Suprapubic skin (tissue), 4 donors: ENCODE data around the gene PDXP. TPM values are rescaled to one million over a fixed set of nuclear protein-coding genes. Genes with fewer than 3 reads are reported as not detected.
"Not testable (repeated sequence)": the region's sequence is repeated elsewhere in the genome, so short reads cannot be mapped to it uniquely, and the experiment has no call there.

Source experiments
- DNase-seq, 2 donors: peaks; one replicate each; pipeline ENCODE4 v3.0.0-alpha.2; 2019; ENCODE audit warnings: low spot score in 2 of 2
- H3K27ac ChIP-seq: fragments of 200-600 bp; sonication (generic); one replicate; pipeline ENCODE4 v1.5.1; 2019
- H3K27me3 ChIP-seq: fragments of 200-600 bp; sonication (generic); one replicate; pipeline ENCODE4 v1.5.1; 2019
- H3K36me3 ChIP-seq: fragments of 200-600 bp; sonication (generic); one replicate; pipeline ENCODE4 v1.5.1; 2019
- H3K4me1 ChIP-seq: fragments of 200-600 bp; sonication (generic); one replicate; pipeline ENCODE4 v1.5.1; 2019
- H3K4me3 ChIP-seq: fragments of 200-600 bp; sonication (generic); one replicate; pipeline ENCODE4 v1.5.1; 2019; ENCODE audit warnings: mild to moderate bottlenecking
- H3K9me3 ChIP-seq: fragments of 200-600 bp; sonication (generic); one replicate; pipeline ENCODE4 v1.5.1; 2019
- EP300 ChIP-seq: sonication (generic); formaldehyde crosslinking; IDR thresholded peaks from one replicate; pipeline ENCODE4 v1.6.1; 2017; ENCODE audit warnings: antibody characterized with exemption
- POLR2A ChIP-seq, 2 donors: fragments of 450-650 bp; IDR thresholded peaks; one replicate each; pipeline ENCODE4 v1.6.1; 2017; ENCODE audit warnings: antibody characterized with exemption in 2 of 2, mild to moderate bottlenecking in 2 of 2, moderate library complexity in 2 of 2
- POLR2AphosphoS5 ChIP-seq, 3 donors: sonication (generic); formaldehyde crosslinking; IDR thresholded peaks; one replicate each; pipeline ENCODE4 v1.6.1; 2017; ENCODE audit warnings: antibody characterized with exemption in 3 of 3
- WGBS: methylation state at CpG from one replicate; pipeline ENCODE4 v1.1.5; 2018; 5-methylcytosine and 5-hydroxymethylcytosine counted together
- total RNA-seq, 4 donors: library from RNA; depleted of rRNA; stranded (reverse); fragments of >200 nt; gene quantifications; one replicate each; pipeline ENCODE4 v1.1.0, GENCODE V29; 2016
- TF ChIP-seq, protein P1 (sequence below), 2 donors: fragments of 200-600 bp in 1 of 2; fragments of 450-650 bp in 1 of 2; sonication (generic) in 1 of 2; IDR thresholded peaks; one replicate each; pipeline ENCODE4 v1.5.1; 2016 to 2019; ENCODE audit warnings: antibody characterized with exemption in 2 of 2, mild to moderate bottlenecking in 1 of 2, moderate library complexity in 1 of 2

The PDXP gene
- total RNA-seq, 4 donors from 2014 or later, result 4.2 to 6.1 (median 4.9) TPM

DNA sequence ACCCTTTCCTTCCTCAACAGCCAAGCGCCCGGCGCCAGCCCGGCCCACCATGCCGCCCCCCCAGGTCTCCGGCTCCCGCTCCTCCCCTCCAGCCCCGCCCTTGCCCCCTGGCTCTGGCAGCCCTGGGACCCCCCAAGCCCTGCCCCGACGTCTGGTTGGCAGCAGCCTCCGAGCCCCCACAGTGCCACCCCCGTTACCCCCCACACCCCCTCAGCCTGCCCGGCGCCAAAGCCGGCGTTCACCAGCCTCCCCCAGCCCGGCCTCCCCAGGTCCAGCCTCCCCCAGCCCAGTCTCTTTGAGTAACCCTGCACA, 3.3 kb upstream of the PDXP start:
- Histone ChIP-seq H3K9me3 (no peaks in the 10 kb centered on the region), H3K4me3 (no peak overlapping the region), H3K36me3 (peaks cover 45% of the 10 kb centered on the region), H3K27ac (no peak overlapping the region), H3K27me3 (no peaks in the 10 kb centered on the region), H3K4me1 (peaks cover 21% of the 10 kb centered on the region)
- 83% methylated on average over 17 of the region's 17 CpGs for WGBS
- TF ChIP-seq POLR2A (IDR thresholded peaks at IDR 0.05), result no peak
- TF ChIP-seq, protein P1, sequence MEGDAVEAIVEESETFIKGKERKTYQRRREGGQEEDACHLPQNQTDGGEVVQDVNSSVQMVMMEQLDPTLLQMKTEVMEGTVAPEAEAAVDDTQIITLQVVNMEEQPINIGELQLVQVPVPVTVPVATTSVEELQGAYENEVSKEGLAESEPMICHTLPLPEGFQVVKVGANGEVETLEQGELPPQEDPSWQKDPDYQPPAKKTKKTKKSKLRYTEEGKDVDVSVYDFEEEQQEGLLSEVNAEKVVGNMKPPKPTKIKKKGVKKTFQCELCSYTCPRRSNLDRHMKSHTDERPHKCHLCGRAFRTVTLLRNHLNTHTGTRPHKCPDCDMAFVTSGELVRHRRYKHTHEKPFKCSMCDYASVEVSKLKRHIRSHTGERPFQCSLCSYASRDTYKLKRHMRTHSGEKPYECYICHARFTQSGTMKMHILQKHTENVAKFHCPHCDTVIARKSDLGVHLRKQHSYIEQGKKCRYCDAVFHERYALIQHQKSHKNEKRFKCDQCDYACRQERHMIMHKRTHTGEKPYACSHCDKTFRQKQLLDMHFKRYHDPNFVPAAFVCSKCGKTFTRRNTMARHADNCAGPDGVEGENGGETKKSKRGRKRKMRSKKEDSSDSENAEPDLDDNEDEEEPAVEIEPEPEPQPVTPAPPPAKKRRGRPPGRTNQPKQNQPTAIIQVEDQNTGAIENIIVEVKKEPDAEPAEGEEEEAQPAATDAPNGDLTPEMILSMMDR (IDR thresholded peaks at IDR 0.05), result no peak
- TF ChIP-seq POLR2AphosphoS5 (IDR thresholded peaks at IDR 0.05), result no peak
- TF ChIP-seq EP300, result no peak
- DNase-seq, result no peak

DNA sequence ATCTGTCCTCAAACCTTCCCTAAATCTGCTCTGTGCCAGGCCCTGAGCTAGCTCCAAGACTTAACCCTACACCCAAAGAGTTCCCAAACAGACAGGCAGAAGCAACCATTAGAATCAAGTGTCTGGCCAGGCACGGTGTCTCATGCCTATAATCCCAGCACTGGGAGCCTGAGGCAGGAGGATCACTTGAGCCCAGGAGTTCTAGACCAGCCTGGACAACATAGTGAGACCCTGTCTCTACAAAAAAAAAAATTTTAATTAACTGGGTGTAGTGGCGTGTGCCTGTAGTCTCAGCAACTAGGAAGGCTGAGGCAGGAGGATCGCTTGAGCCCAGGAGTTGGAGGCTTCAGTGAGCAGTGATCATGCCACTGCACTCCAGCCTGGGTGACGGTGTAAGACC, 1.9 kb upstream of the PDXP start:
- not testable (repeated sequence) for H3K9me3 ChIP-seq, H3K27me3 ChIP-seq, DNase-seq, H3K4me3 ChIP-seq, H3K27ac ChIP-seq
- H3K36me3 ChIP-seq, result peaks cover 31% of the 10 kb centered on the region
- 89% methylated on average over 4 of the region's 4 CpGs for WGBS
- H3K4me1 ChIP-seq, result peaks cover 35% of the 10 kb centered on the region

DNA sequence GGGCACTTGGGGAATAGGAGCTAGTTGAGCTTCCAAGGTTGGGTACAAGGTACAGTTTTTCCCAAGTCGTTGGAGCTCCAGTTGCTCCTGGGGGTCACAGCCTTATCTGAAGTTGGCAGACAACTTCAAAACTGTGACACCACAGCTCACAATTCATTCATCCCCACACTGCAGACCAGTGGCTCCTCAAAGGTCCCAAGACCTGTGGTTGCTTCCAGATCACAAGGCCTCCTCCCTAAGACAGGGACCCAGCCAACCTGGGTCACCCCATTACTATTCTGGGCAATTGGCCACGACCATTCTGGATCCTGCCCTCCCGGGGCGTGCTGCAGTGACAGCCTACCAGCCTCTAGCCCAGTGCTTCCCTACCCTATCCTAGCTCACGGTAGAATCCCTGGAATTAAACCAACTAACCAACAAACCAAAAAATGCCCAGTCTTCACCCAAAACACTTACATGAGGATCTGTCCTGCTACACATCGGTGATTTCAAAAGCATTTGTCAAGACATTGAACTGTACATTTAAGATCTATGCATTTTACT, 862 bp upstream of the PDXP start:
- Histone ChIP-seq H3K4me3 (peak overlapping the region; percentile 63), H3K9me3 (no peaks in the 10 kb centered on the region), H3K4me1 (peaks cover 36% of the 10 kb centered on the region), H3K27me3 (no peaks in the 10 kb centered on the region), H3K27ac (peak overlapping the region; percentile 36), H3K36me3 (peaks cover 21% of the 10 kb centered on the region)
- DNase-seq, result no peak
- TF ChIP-seq, protein P1 (IDR thresholded peaks at IDR 0.05), result no peak
- no peak for TF ChIP-seq POLR2A (IDR thresholded peaks at IDR 0.05)
- no peak for TF ChIP-seq POLR2AphosphoS5 (IDR thresholded peaks at IDR 0.05)
- no peak for TF ChIP-seq EP300
- 7% methylated on average over 5 of the region's 6 CpGs for WGBS

DNA sequence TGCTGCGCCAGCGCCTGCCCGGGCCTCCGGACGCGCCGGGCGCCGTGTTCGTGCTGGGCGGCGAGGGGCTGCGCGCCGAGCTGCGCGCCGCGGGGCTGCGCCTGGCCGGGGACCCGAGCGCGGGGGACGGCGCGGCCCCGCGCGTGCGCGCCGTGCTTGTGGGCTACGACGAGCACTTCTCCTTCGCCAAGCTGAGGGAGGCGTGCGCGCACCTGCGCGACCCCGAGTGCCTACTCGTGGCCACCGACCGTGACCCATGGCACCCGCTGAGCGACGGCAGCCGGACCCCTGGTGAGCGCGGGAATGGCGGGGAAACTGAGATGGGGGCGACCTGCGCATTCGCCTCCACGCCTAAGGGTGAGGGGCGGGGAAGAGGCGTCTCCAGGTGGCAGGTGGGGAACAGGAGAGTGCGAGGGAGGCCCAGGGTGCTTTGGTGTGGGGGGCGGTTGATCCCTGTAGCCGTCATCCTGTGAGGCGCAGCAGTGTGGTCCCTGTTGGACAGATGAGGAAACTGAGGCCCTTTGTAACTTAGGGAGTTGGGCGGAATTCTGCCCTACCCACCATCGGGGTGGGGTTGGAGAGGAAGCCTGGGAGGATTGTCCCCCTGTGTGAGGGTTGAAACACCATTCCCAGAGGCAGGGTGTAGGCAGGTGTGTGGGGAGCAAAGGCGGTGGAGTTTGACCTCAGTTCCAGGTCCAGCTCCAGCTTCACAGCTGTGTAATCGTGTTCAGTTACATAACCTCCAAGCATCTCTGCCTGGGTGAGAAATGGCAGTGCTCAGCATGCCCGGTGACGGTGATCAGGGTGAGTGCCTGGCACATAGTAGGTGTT, 758 bp downstream of the PDXP start:
- Histone ChIP-seq H3K4me1 (peaks cover 36% of the 10 kb centered on the region), H3K4me3 (peak overlapping the region; percentile 63), H3K9me3 (no peaks in the 10 kb centered on the region), H3K27ac (no peak overlapping the region), H3K27me3 (no peaks in the 10 kb centered on the region), H3K36me3 (peaks cover 4% of the 10 kb centered on the region)
- 6% methylated on average over 23 of the region's 68 CpGs for WGBS
- TF ChIP-seq POLR2A (IDR thresholded peaks at IDR 0.05) (no peak), POLR2AphosphoS5 (IDR thresholded peaks at IDR 0.05) (no peak), EP300 (no peak)
- TF ChIP-seq, protein P1 (IDR thresholded peaks at IDR 0.05), result no peak
- DNase-seq, result no peak

DNA sequence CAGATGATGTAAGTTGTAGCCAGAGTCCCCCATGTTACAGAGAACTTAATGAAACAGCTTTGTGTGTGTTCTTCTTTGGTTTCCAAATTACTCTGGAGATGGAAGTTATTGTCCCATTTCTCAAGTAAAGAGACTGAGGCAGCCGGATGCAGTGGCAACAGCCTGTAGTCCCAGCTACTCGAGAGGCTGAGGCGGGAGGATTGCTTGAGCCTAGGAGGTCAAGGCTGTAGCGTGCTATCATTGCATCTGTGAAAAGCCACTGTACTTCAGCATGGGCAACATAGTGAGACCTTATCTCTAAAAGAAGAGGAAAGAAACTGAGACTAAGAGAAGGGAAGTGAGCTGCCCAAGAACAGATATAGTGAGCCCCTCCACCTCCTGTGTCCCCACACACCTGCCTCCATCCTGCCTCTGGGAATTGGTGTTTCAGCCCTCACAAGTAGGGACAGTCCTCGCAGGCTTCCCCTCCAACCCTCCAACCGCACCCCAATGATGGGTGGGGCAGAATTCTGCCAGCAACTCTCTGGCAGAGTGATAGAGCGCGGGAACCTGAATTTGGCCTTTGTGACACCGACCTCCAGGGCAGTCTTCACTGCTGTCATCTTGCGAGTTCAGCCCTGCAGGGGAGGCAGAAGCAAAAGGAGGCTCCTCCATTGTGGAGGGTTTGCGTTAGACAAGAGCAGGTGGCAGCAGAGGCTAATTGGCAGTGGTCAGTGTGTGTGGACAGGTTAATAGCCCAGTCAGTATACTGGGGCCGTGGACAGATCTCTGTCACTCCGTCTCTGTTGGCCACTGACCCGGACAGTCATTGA, 1.6 kb downstream of the PDXP start:
- H3K4me3 ChIP-seq, result peak overlapping the region; percentile 63
- H3K27ac ChIP-seq, result no peak overlapping the region

More for the DNA sequence above, 1.6 kb downstream of the PDXP start:
- Histone ChIP-seq H3K9me3 (no peaks in the 10 kb centered on the region), H3K4me1 (peaks cover 36% of the 10 kb centered on the region), H3K36me3 (peaks cover 3% of the 10 kb centered on the region), H3K27me3 (no peaks in the 10 kb centered on the region)
- TF ChIP-seq, protein P1 (IDR thresholded peaks at IDR 0.05), result no peak
- TF ChIP-seq POLR2AphosphoS5 (IDR thresholded peaks at IDR 0.05) (no peak), EP300 (no peak), POLR2A (IDR thresholded peaks at IDR 0.05) (no peak)
- no peak for DNase-seq
- WGBS, result 71% methylated on average over 14 of the region's 14 CpGs
